GM23338 (cell line): ENCODE results near the gene PPP2R3B. TPM values are rescaled to one million over a fixed set of nuclear protein-coding genes. Genes with fewer than 3 reads are reported as not detected.

Source experiments
- ATAC-seq: fragments of 200-7000 bp; cut with Tn5 transposase; 3 replicates; pipeline ENCODE4 v1.9.1; 2020
- DNase-seq: peaks from one replicate; pipeline ENCODE4 v3.0.0-alpha.2; 2015; ENCODE audit warnings: low spot score
- H2AFZ ChIP-seq: fragments of 200-600 bp; sonication (generic); 2 replicates; pipeline ENCODE4 v1.8.0; 2016; ENCODE audit warnings: antibody characterized with exemption, mild to moderate bottlenecking, moderate library complexity
- H3F3A ChIP-seq: fragments of 200-600 bp; sonication (generic); replicated peaks from 2 replicates; pipeline ENCODE4 v1.8.0; 2017; ENCODE audit warnings: antibody characterized with exemption, mixed run types, low read depth
- H3K27ac ChIP-seq: fragments of 200-600 bp; sonication (generic); 2 replicates; pipeline ENCODE4 v1.6.1; 2016; ENCODE audit warnings: low read depth
- H3K27me3 ChIP-seq: fragments of 200-600 bp; sonication (generic); 2 replicates; pipeline ENCODE4 v1.8.0; 2016; ENCODE audit warnings: mild to moderate bottlenecking, mixed run types, moderate library complexity; ENCODE audit not compliant: insufficient read depth
- H3K36me3 ChIP-seq: fragments of 200-600 bp; sonication (generic); 2 replicates; pipeline ENCODE4 v1.8.0; 2016; ENCODE audit warnings: mild to moderate bottlenecking; ENCODE audit not compliant: insufficient read depth
- H3K4me1 ChIP-seq: fragments of 200-600 bp; sonication (generic); 2 replicates; pipeline ENCODE4 v1.8.0; 2016; ENCODE audit warnings: mild to moderate bottlenecking, moderate library complexity; ENCODE audit not compliant: insufficient read depth
- H3K4me2 ChIP-seq: fragments of 200-600 bp; sonication (generic); 2 replicates; pipeline ENCODE4 v1.7.1; 2017; ENCODE audit warnings: mixed run types
- H3K4me3 ChIP-seq: fragments of 200-600 bp; sonication (generic); 2 replicates; pipeline ENCODE4 v1.6.1; 2016; ENCODE audit warnings: mixed run types
- H3K79me2 ChIP-seq: fragments of 200-600 bp; sonication (generic); replicated peaks from 2 replicates; pipeline ENCODE4 v1.8.0; 2017; ENCODE audit warnings: mild to moderate bottlenecking; ENCODE audit not compliant: insufficient read depth
- H3K9me2 ChIP-seq: fragments of 200-600 bp; sonication (generic); 2 replicates; pipeline ENCODE4 v1.8.0; 2017; ENCODE audit not compliant: insufficient read depth
- H4K20me1 ChIP-seq: fragments of 200-600 bp; sonication (generic); replicated peaks from 2 replicates; pipeline ENCODE4 v1.8.0; 2017; ENCODE audit warnings: mild to moderate bottlenecking; ENCODE audit not compliant: insufficient read depth
- H3K27ac Mint-ChIP-seq: 2 replicates; pipeline ENCODE4 v1.8.0; 2020; ENCODE audit warnings: inconsistent platforms, mild to moderate bottlenecking, moderate library complexity, mixed read lengths
- H3K27me3 Mint-ChIP-seq: 3 replicates; pipeline ENCODE4 v1.8.0; 2022; ENCODE audit warnings: low read depth, mild to moderate bottlenecking, moderate library complexity, mixed read lengths, inconsistent platforms; ENCODE audit not compliant: insufficient read depth, poor library complexity
- H3K36me3 Mint-ChIP-seq: 3 replicates; pipeline ENCODE4 v1.8.0; 2021; ENCODE audit warnings: low read depth, mild to moderate bottlenecking, inconsistent platforms, moderate library complexity, mixed read lengths
- H3K4me1 Mint-ChIP-seq: 3 replicates; pipeline ENCODE4 v1.8.0; 2020; ENCODE audit warnings: mild to moderate bottlenecking, inconsistent platforms, mixed read lengths
- H3K4me3 Mint-ChIP-seq: 3 replicates; pipeline ENCODE4 v1.8.0; 2021; ENCODE audit warnings: moderate library complexity, mild to moderate bottlenecking, inconsistent platforms, mixed read lengths
- H3K9me3 Mint-ChIP-seq: 3 replicates; pipeline ENCODE4 v1.8.0; 2020; ENCODE audit warnings: moderate library complexity, mild to moderate bottlenecking, inconsistent platforms, mixed read lengths
- CREB1 ChIP-seq: fragments of 250-450 bp; sonication (Bioruptor Pico); IDR thresholded peaks from 2 replicates; pipeline ENCODE4 v1.5.0; 2020; ENCODE audit warnings: low read depth, mild to moderate bottlenecking, moderate library complexity
- EZH2 ChIP-seq: fragments of 200-600 bp; sonication (generic); IDR thresholded peaks from one replicate; pipeline ENCODE4 v1.8.0; 2017; ENCODE audit warnings: antibody characterized with exemption, mild to moderate bottlenecking, low read depth; ENCODE audit not compliant: unreplicated experiment
- EZH2phosphoT487 ChIP-seq: fragments of 200-600 bp; sonication (generic); IDR thresholded peaks from one replicate; pipeline ENCODE4 v1.8.1; 2018; ENCODE audit warnings: antibody characterized with exemption; ENCODE audit not compliant: unreplicated experiment
- JUNB ChIP-seq: IDR thresholded peaks from one replicate; pipeline ENCODE4 v1.6.1; 2016; ENCODE audit warnings: antibody characterized with exemption; ENCODE audit not compliant: unreplicated experiment
- NANOG ChIP-seq: IDR thresholded peaks from 2 replicates; pipeline ENCODE4 v1.6.1; 2016; ENCODE audit warnings: antibody characterized with exemption, borderline replicate concordance
- POLR2AphosphoS5 ChIP-seq: IDR thresholded peaks from 2 replicates; pipeline ENCODE4 v1.6.1; 2016; ENCODE audit warnings: antibody characterized with exemption, low read depth
- REST ChIP-seq: IDR thresholded peaks from one replicate; pipeline ENCODE4 v1.6.1; 2018; ENCODE audit warnings: antibody characterized with exemption; ENCODE audit not compliant: unreplicated experiment
- STAT1 ChIP-seq: IDR thresholded peaks from one replicate; pipeline ENCODE4 v1.6.1; 2016; ENCODE audit warnings: antibody characterized with exemption; ENCODE audit not compliant: unreplicated experiment
- ZNF114 ChIP-seq: fragments of 250-450 bp; sonication (Bioruptor Pico); IDR thresholded peaks from 2 replicates; pipeline ENCODE4 v1.5.0; 2020; ENCODE audit warnings: mild to moderate bottlenecking, moderate library complexity
- ZNF331 ChIP-seq: fragments of 250-450 bp; sonication (Bioruptor Pico); IDR thresholded peaks from 2 replicates; pipeline ENCODE4 v1.5.0; 2020; ENCODE audit warnings: low read depth, mild to moderate bottlenecking, moderate library complexity
- polyA plus RNA-seq: library from polyadenylated mRNA; unstranded; fragments of >200 nt; fragmentation: Nextera tagmentation; extraction: Ambion mirVana; gene quantifications from 2 replicates; pipeline ENCODE4 v1.2.1, GENCODE V29; 2016
- total RNA-seq: library from RNA; depleted of rRNA; stranded (reverse); fragments of >200 nt; shearing (Covaris generic); gene quantifications from 2 replicates; pipeline ENCODE4 v1.2.3, GENCODE V29; 2014
- TF ChIP-seq, protein P1 (sequence below): fragments of 250-450 bp; sonication (Bioruptor Pico); IDR thresholded peaks from 2 replicates; pipeline ENCODE4 v1.5.0; 2020; ENCODE audit warnings: mild to moderate bottlenecking, moderate library complexity
- TF ChIP-seq, protein P2 (sequence below): IDR thresholded peaks from 2 replicates; pipeline ENCODE4 v1.6.1; 2016; ENCODE audit warnings: antibody characterized with exemption
- TF ChIP-seq, protein P3 (sequence below), 2 experiments: fragments of 200-600 bp in 1 of 2; sonication (generic) in 1 of 2; conservative IDR thresholded peaks; 2 replicates each; pipeline versions ENCODE4 v1.5.1 to v1.6.1; 2016 to 2017; ENCODE audit warnings: antibody characterized with exemption in 2 of 2, low read depth in 2 of 2, mild to moderate bottlenecking in 2 of 2, moderate library complexity in 1 of 2

Gene PPP2R3B
- total and polyA plus RNA-seq, 2 experiments from 2014 or later = 50.1 to 104 TPM

DNA sequence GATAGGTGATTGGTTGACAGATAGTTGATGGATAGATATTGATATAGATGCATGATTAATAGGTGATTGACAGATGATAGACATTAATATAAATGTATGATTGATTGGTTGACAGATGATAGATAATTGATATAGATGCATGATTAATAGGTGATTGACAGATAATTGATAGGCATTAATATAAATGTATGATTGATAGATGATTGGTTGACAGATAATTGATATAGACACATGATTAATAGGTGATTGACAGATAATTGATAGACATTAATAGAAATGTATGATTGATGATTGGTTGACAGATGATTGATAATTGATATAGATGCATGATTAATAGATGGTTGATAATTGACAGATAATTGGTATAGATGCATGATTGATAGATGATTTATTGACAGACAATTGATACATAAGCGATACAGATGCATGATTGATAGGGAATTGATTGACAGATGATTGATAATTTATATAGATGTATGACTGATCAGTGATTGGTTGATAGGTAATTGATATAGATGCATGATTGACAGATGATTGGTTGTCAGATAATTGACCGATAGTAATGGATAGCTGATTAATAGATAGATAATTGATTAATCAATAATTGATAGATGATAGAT lies 44.9 kb upstream of the PPP2R3B start:
- TF ChIP-seq STAT1 = no peak
- TF ChIP-seq EZH2phosphoT487 = no peak
- TF ChIP-seq, protein P1, sequence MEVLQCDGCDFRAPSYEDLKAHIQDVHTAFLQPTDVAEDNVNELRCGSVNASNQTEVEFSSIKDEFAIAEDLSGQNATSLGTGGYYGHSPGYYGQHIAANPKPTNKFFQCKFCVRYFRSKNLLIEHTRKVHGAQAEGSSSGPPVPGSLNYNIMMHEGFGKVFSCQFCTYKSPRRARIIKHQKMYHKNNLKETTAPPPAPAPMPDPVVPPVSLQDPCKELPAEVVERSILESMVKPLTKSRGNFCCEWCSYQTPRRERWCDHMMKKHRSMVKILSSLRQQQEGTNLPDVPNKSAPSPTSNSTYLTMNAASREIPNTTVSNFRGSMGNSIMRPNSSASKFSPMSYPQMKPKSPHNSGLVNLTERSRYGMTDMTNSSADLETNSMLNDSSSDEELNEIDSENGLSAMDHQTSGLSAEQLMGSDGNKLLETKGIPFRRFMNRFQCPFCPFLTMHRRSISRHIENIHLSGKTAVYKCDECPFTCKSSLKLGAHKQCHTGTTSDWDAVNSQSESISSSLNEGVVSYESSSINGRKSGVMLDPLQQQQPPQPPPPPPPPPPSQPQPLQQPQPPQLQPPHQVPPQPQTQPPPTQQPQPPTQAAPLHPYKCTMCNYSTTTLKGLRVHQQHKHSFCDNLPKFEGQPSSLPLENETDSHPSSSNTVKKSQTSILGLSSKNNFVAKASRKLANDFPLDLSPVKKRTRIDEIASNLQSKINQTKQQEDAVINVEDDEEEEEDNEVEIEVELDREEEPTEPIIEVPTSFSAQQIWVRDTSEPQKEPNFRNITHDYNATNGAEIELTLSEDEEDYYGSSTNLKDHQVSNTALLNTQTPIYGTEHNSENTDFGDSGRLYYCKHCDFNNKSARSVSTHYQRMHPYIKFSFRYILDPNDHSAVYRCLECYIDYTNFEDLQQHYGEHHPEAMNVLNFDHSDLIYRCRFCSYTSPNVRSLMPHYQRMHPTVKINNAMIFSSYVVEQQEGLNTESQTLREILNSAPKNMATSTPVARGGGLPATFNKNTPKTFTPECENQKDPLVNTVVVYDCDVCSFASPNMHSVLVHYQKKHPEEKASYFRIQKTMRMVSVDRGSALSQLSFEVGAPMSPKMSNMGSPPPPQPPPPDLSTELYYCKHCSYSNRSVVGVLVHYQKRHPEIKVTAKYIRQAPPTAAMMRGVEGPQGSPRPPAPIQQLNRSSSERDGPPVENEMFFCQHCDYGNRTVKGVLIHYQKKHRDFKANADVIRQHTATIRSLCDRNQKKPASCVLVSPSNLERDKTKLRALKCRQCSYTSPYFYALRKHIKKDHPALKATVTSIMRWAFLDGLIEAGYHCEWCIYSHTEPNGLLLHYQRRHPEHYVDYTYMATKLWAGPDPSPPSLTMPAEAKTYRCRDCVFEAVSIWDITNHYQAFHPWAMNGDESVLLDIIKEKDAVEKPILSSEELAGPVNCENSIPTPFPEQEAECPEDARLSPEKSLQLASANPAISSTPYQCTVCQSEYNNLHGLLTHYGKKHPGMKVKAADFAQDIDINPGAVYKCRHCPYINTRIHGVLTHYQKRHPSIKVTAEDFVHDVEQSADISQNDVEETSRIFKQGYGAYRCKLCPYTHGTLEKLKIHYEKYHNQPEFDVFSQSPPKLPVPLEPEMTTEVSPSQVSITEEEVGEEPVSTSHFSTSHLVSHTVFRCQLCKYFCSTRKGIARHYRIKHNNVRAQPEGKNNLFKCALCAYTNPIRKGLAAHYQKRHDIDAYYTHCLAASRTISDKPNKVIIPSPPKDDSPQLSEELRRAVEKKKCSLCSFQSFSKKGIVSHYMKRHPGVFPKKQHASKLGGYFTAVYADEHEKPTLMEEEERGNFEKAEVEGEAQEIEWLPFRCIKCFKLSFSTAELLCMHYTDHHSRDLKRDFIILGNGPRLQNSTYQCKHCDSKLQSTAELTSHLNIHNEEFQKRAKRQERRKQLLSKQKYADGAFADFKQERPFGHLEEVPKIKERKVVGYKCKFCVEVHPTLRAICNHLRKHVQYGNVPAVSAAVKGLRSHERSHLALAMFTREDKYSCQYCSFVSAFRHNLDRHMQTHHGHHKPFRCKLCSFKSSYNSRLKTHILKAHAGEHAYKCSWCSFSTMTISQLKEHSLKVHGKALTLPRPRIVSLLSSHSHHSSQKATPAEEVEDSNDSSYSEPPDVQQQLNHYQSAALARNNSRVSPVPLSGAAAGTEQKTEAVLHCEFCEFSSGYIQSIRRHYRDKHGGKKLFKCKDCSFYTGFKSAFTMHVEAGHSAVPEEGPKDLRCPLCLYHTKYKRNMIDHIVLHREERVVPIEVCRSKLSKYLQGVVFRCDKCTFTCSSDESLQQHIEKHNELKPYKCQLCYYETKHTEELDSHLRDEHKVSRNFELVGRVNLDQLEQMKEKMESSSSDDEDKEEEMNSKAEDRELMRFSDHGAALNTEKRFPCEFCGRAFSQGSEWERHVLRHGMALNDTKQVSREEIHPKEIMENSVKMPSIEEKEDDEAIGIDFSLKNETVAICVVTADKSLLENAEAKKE (CRISPR knock-in tag) = no peak
- TF ChIP-seq, protein P2, sequence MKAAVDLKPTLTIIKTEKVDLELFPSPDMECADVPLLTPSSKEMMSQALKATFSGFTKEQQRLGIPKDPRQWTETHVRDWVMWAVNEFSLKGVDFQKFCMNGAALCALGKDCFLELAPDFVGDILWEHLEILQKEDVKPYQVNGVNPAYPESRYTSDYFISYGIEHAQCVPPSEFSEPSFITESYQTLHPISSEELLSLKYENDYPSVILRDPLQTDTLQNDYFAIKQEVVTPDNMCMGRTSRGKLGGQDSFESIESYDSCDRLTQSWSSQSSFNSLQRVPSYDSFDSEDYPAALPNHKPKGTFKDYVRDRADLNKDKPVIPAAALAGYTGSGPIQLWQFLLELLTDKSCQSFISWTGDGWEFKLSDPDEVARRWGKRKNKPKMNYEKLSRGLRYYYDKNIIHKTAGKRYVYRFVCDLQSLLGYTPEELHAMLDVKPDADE = no peak
- TF ChIP-seq, protein P3, sequence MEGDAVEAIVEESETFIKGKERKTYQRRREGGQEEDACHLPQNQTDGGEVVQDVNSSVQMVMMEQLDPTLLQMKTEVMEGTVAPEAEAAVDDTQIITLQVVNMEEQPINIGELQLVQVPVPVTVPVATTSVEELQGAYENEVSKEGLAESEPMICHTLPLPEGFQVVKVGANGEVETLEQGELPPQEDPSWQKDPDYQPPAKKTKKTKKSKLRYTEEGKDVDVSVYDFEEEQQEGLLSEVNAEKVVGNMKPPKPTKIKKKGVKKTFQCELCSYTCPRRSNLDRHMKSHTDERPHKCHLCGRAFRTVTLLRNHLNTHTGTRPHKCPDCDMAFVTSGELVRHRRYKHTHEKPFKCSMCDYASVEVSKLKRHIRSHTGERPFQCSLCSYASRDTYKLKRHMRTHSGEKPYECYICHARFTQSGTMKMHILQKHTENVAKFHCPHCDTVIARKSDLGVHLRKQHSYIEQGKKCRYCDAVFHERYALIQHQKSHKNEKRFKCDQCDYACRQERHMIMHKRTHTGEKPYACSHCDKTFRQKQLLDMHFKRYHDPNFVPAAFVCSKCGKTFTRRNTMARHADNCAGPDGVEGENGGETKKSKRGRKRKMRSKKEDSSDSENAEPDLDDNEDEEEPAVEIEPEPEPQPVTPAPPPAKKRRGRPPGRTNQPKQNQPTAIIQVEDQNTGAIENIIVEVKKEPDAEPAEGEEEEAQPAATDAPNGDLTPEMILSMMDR (conservative IDR thresholded peaks at IDR 0.05; ENCODE audit: low read depth in 2 of 2) = no peak
- no peak for TF ChIP-seq CREB1 (CRISPR knock-in tag)
- TF ChIP-seq ZNF114 (CRISPR knock-in tag) = no peak
- no peak for TF ChIP-seq ZNF331 (CRISPR knock-in tag)
- TF ChIP-seq REST = no peak
- no peak for TF ChIP-seq POLR2AphosphoS5
- no peak for TF ChIP-seq EZH2
- TF ChIP-seq NANOG = no peak
- no peak for TF ChIP-seq JUNB
- no peaks in the 10 kb centered on the region for H3K79me2 ChIP-seq

More for the DNA sequence above, 44.9 kb upstream of the PPP2R3B start:
- Histone ChIP-seq H3K4me2 (no peak overlapping the region), H3K27me3 (peaks cover 10% of the 10 kb centered on the region; the same call in 1 of the 2 replicates), H3F3A (peaks cover 4% of the 10 kb centered on the region; the same call in 1 of the 2 replicates), H3K4me3 (no peak overlapping the region), H3K9me2 (no peaks in the 10 kb centered on the region), H3K36me3 (no peaks in the 10 kb centered on the region), H2AFZ (no peak overlapping the region), H4K20me1 (no peaks in the 10 kb centered on the region), H3K27ac (no peak overlapping the region), H3K4me1 (no peaks in the 10 kb centered on the region)
- DNase-seq (no peak), ATAC-seq (no peak)
- Mint-ChIP-seq H3K36me3 (peaks cover 31% of the 10 kb centered on the region), H3K27ac (no peak overlapping the region), H3K9me3 (peaks cover 79% of the 10 kb centered on the region), H3K4me1 (no peaks in the 10 kb centered on the region), H3K27me3 (peaks cover 16% of the 10 kb centered on the region), H3K4me3 (no peak overlapping the region)
